GM19455 (cell line): ENCODE results near the gene IP6K3.

Experiments used
- ATAC-seq: cut with Tn5 transposase; IDR thresholded peaks from one replicate; pipeline ENCODE4 v1.9.1; 2021; ENCODE audit not compliant: unreplicated experiment

The IP6K3 gene

GRCh38 chr6:33709605-33710295, 37.0 kb downstream of the IP6K3 start:
- no peak for ATAC-seq

- no peak for ATAC-seq
These were observed 38.0 kb downstream of the IP6K3 start for GRCh38 chr6:33708516-33709204.

GRCh38 chr6:33707771-33708170, 38.9 kb downstream of the IP6K3 start:
- no peak for ATAC-seq

- ATAC-seq = no peak
These were observed 40.6 kb downstream of the IP6K3 start for GRCh38 chr6:33705955-33706725.

DNA sequence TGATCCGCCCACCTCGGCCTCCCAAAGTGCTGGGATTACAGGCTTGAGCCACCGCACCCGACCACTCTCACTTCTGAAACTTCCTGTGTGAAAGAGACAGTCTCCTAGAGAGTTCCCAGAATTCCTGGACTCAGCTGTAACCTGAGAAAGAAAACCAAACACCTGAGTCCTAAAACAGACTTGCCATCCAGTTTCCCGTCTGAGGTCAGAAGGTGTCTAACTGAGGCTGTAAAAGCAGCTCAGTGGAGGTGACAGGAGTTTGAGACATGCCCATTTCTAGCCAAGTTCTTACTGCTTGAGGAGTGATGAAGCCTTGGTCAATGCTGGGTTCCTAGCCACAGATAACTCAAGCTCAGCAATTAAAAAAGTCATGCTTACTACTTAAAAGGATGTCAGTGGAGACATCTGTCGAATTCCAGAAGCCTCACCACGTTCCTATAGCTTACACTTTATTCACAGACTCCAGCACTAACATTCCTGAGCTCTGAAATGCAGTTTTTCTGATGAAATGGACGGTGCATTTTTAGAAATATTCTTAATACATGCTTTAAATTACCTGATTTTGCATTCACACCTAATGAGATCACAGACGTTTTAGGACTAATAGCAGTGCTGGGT, 41.3 kb downstream of the IP6K3 start:
- no peak for ATAC-seq

DNA sequence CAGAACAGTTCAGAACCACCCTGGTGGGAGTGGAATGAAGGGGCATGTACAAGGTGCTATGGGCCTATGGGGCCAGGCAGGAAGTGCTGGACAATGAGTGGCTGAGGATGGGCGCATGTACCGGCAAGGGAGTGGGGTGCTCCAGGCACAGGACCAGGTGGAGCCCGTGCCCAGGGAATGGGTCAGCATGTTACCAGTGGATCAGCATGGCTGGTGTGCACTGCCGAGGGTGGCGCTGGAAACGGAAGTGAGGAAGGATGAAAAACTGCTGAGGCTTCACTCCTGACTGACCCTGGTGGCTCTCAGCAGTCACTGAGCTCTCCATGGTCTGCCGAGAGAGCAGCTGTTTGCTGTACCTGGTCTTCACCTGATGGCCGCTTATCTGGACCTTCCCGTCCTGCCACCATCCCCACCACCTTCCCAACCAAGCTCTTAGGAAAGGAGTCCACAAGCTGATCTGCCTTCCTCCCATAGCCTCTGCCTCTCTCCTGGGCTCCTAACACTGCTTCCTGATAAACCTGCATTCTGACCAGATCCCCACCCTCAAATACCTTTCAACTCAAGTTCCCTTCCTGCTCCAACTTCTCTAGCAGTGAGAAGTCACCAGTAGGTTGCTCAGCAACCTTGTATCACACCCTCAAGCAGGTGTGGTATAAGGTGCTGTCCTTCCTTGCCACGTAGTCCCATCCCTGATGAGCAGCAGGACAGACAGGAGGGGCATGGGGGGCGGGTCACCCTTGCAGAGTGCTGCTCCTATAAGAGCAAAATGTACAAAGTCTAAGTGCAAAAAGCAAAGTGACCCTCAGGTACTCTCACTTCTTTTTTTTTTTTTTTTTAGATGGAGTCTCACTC, 42.3 kb downstream of the IP6K3 start:
- no peak for ATAC-seq

DNA sequence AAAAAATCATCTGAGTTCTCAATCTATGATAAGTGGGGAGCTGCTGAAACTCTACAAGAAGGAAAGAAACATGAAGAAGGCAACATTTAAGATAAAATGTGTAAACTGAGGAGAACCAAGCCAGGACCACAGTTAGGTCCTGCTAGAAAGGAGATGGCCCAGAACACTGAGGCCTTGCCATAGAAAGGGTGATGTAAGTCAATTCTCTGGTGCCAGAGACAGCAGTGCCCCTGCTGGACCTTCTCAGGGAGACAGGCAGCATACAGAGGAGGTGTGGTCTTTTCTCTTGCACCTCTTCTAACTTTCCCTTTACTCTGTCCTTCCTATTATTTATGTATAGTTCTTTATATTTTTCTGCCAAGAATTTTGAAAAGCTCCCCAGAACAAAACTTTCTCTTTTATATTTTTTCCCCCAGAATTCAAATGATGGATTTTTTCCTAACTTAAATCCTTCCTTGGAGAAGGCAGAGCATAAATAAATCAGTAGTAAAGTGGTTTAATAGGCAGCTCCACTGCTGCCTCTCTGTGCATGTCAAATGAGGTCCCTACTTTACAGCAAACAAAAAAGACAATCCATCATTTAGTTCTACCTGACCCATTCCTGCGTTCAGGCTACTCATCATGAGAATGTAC, 44.2 kb downstream of the IP6K3 start:
- no peak for ATAC-seq

- peak; percentile 57 for ATAC-seq
These were observed 46.2 kb downstream of the IP6K3 start for GRCh38 chr6:33700391-33701050.

DNA sequence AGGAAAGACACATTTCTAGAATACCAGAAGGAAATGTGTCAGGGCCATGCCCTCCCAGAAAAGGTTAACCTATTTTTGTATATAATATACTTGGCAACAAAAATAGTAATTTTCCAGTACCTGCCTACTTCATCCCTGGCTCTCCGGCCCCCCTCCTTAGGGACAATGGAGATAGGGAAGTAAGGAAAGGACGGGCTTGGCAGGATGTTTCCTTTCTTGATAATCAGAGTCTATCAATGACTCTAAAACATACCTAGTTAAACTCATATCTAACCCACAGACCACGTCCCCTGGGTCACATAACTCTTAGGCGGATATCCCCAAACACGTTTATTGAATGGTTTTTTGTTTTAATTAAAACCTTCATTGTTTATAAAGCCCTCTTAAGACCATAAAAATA, 47.0 kb downstream of the IP6K3 start:
- ATAC-seq = no peak

GRCh38 chr6:33699131-33699530, 47.6 kb downstream of the IP6K3 start:
- no peak for ATAC-seq

DNA sequence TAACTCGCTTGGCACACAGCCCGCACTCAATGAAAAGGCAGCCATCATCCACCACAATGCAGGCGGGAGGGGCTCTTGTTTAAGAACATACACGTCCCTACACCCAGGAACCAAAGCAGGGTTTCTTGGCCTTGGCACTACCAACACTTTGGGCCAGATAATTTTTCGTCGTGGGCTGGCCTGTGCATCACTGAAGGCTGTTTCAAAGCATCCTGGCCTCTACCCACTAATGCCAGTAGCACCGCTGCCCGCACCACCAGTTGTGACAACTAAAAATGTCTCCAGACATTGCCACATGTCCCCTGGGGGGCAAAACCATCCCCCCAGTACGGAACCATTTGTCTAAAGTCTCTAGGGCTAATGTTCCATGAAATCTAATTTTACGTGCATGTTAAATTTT, 48.2 kb downstream of the IP6K3 start:
- no peak for ATAC-seq

DNA sequence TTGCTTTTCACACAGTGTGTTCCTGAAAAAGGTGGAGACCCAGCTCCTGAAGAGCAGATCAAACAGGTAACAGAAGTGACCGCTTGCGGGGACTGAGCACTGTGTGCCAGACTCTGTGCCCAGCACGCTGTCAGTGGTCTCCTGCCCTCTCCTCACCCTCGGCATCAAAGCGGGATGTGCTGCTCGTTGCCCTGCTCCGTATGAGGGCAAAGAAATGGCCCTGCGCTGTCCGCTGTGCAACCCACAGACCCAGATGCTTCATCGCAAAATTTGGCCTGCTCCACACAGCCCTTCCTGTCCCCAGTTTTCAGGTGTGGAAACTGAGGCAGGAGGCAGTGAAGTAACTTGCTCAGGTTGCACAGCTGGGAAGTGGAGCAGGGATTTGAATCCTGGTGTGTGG, 48.9 kb downstream of the IP6K3 start:
- ATAC-seq = no peak

GRCh38 chr6:33696548-33697518, 49.9 kb downstream of the IP6K3 start:
- no peak for ATAC-seq

- ATAC-seq = no peak
These were observed 50.6 kb downstream of the IP6K3 start for GRCh38 chr6:33696076-33696475.

DNA sequence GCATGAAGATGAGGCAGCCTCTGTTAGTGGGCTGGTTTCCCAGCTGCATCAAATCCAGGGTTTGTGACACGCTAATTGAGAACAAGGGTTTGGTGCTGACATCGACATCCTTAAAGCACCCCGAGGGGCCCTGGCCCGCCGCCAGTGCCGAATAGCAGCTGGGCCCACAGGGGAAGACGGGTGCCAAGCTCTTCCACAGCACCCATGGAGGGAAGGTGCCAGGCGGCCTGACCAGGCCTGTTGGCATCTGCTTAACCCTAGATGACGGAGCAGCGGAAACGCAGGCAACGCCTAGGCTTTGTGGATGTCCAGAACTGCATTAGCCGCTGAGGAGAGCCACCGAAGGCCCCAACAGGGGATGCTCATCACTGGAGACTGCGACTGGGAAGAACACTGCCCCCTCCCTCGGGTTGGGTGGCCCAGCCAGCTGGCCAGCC, 51.2 kb downstream of the IP6K3 start:
- ATAC-seq = no peak

DNA sequence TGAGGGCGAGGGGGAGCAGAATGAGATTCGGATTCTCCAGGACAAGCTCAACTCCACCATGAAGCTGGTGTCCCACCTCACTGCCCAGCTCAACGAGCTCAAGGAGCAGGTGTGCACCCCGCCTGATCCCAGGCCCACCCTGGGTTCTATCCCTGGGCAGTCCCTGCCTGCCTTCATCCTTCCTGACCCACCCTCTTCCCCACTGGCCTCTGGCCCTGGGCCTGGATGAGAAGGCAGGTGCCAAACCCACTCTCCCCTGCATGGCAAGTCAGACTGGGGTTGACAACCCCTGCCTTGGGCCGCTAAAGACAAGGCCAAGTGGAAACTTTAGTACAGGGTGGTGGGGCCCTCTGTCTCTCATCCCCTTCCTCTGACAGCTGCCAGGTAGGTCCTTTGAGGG, 51.7 kb downstream of the IP6K3 start:
- ATAC-seq = no peak

GRCh38 chr6:33694401-33694931, 52.2 kb downstream of the IP6K3 start:
- no peak for ATAC-seq
